ENCODE measurements around the gene TSSK3. TPM values are rescaled to one million over a fixed set of nuclear protein-coding genes. Genes with fewer than 3 reads are reported as not detected.

Gene TSSK3
- total and polyA plus RNA-seq, 2 of the 8 experiments (the other 6 are each of a cell fraction or from before 2014, with no cell fraction given), result 1.2 TPM

DNA sequence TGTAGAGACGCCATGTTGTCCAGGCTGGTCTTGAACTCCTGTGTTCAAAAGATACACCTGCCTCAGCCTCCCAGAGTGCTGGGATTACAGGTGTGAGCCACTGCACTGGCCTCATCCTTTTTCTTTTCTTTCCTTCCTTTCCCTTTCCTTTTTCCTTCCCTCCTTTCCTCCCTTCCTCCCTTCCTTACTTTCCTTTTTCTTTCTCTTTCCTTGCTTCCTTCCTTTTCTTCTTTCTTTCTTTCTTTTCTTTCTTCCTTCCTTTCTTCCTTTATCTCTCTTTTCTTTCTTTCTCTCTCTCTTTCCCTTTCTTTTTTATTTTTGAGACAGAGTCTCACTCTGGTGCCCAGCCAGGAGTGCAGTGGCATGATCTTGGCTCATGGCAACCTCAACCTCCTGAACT is 5.9 kb upstream of the TSSK3 start (continued):
- TF ChIP-seq SIRT6 (IDR thresholded peaks at IDR 0.05; ENCODE audit: low read length), result no peak
- TF ChIP-seq BACH1 (IDR thresholded peaks at IDR 0.05; ENCODE audit: low read length), result no peak
- TF ChIP-seq HDAC2 (IDR thresholded peaks at IDR 0.05; ENCODE audit: borderline replicate concordance in 1 of 2, low read depth in 2 of 2, low read length in 2 of 2), result no peak

Measured in H1 (cell line).